ENCODE data around the gene ZNF221. TPM values are rescaled to one million over a fixed set of nuclear protein-coding genes. Genes with fewer than 3 reads are reported as not detected.

Gene ZNF221
- total and polyA plus RNA-seq, 2 experiments from 2014 or later = 1.5 to 9.2 TPM

DNA sequence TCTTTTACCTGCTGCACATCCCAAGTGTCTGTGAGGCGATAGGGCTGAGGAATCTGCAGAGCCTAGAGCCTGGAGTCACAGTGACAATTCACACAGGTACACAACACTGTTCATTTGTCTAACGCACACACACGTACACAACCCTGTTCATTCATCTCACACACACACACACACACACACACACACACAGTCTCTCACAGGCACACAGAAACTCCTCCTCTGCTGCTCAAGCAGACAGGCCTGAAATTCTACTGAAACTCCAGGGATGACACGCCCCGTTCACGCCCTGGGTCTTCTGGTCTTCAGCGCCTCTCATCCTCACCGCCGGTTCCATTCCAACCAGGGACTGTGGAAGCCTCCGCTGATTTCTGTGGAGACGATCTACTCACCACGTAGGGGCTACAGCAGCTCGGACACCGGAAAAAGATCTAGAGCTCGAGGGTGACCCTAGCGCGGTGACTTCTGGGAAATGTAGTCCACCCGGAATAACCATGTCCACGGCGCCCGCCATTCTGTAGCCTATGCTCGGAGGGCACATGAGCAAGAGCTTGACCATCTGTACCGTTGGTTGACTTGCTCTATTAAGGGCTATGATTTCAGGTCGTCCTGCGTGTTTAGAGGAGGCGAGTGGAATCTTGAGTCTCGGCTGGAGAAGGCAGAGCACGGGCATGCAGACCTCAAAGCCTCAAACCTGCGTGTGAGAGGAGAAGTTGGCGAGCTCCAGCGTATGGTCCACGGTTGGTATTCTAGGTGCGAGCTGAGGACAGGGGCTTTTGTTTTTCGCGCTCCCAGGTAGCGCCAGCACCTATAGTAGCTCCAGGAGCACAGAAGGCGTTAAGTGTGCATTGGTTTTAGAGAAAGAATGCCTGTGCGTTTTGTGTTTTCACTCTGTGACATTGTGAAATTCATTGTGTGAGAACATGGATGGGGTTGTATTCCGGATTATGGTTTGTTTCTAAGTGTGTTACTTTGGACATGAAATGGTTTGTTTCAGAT lies 49.3 kb upstream of the ZNF221 start (continued):
- TF ChIP-seq, protein P1, sequence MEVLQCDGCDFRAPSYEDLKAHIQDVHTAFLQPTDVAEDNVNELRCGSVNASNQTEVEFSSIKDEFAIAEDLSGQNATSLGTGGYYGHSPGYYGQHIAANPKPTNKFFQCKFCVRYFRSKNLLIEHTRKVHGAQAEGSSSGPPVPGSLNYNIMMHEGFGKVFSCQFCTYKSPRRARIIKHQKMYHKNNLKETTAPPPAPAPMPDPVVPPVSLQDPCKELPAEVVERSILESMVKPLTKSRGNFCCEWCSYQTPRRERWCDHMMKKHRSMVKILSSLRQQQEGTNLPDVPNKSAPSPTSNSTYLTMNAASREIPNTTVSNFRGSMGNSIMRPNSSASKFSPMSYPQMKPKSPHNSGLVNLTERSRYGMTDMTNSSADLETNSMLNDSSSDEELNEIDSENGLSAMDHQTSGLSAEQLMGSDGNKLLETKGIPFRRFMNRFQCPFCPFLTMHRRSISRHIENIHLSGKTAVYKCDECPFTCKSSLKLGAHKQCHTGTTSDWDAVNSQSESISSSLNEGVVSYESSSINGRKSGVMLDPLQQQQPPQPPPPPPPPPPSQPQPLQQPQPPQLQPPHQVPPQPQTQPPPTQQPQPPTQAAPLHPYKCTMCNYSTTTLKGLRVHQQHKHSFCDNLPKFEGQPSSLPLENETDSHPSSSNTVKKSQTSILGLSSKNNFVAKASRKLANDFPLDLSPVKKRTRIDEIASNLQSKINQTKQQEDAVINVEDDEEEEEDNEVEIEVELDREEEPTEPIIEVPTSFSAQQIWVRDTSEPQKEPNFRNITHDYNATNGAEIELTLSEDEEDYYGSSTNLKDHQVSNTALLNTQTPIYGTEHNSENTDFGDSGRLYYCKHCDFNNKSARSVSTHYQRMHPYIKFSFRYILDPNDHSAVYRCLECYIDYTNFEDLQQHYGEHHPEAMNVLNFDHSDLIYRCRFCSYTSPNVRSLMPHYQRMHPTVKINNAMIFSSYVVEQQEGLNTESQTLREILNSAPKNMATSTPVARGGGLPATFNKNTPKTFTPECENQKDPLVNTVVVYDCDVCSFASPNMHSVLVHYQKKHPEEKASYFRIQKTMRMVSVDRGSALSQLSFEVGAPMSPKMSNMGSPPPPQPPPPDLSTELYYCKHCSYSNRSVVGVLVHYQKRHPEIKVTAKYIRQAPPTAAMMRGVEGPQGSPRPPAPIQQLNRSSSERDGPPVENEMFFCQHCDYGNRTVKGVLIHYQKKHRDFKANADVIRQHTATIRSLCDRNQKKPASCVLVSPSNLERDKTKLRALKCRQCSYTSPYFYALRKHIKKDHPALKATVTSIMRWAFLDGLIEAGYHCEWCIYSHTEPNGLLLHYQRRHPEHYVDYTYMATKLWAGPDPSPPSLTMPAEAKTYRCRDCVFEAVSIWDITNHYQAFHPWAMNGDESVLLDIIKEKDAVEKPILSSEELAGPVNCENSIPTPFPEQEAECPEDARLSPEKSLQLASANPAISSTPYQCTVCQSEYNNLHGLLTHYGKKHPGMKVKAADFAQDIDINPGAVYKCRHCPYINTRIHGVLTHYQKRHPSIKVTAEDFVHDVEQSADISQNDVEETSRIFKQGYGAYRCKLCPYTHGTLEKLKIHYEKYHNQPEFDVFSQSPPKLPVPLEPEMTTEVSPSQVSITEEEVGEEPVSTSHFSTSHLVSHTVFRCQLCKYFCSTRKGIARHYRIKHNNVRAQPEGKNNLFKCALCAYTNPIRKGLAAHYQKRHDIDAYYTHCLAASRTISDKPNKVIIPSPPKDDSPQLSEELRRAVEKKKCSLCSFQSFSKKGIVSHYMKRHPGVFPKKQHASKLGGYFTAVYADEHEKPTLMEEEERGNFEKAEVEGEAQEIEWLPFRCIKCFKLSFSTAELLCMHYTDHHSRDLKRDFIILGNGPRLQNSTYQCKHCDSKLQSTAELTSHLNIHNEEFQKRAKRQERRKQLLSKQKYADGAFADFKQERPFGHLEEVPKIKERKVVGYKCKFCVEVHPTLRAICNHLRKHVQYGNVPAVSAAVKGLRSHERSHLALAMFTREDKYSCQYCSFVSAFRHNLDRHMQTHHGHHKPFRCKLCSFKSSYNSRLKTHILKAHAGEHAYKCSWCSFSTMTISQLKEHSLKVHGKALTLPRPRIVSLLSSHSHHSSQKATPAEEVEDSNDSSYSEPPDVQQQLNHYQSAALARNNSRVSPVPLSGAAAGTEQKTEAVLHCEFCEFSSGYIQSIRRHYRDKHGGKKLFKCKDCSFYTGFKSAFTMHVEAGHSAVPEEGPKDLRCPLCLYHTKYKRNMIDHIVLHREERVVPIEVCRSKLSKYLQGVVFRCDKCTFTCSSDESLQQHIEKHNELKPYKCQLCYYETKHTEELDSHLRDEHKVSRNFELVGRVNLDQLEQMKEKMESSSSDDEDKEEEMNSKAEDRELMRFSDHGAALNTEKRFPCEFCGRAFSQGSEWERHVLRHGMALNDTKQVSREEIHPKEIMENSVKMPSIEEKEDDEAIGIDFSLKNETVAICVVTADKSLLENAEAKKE (CRISPR knock-in tag; IDR thresholded peaks at IDR 0.05) = no peak
- no peak for TF ChIP-seq ZNF114 (CRISPR knock-in tag; IDR thresholded peaks at IDR 0.05)

DNA sequence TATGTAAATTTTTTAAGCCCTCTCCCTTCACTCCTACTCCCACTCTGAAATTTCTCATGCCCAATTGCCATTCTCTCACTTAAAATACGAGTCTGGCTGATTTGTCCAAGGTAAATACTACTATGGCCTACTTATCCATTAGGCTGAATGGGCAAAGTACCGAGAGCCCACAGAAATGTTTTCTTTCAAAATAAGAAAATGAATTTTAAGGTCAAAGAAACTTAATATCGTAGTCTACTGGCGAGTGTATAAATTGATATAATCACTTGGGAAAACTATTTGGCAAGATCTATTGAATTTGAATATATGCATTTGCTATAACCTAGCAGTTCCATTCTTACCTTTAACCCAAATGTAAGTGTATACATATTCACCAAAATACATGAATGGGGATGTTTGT lies 48.6 kb upstream of the ZNF221 start:
- Histone ChIP-seq H3K36me3 (ENCODE audit: insufficient read depth) (peaks cover 18% of the 10 kb centered on the region; the same call in 1 of the 2 replicates), H3K27me3 (ENCODE audit: insufficient read depth) (no peaks in the 10 kb centered on the region), H3F3A (replicated peaks; ENCODE audit: low read depth) (no peaks in the 10 kb centered on the region), H3K4me1 (ENCODE audit: insufficient read depth) (peaks cover 2% of the 10 kb centered on the region; the same call in 1 of the 2 replicates), H3K79me2 (replicated peaks; ENCODE audit: insufficient read depth) (no peaks in the 10 kb centered on the region), H2AFZ (peak overlapping the region; percentile 99), H3K9me2 (ENCODE audit: insufficient read depth) (peaks cover 17% of the 10 kb centered on the region), H3K4me2 (peak overlapping the region; percentile 86), H3K27ac (ENCODE audit: low read depth) (no peak overlapping the region), H3K4me3 (peak overlapping the region; percentile 65), H4K20me1 (replicated peaks; ENCODE audit: insufficient read depth) (no peaks in the 10 kb centered on the region)
- DNase-seq (ENCODE audit: low spot score) (no peak), ATAC-seq (no peak)
- peaks cover 7% of the 10 kb centered on the region for H3K27me3 Mint-ChIP-seq (ENCODE audit: insufficient read depth, low read depth, poor library complexity)
- H3K27ac Mint-ChIP-seq = no peak overlapping the region
- peaks cover 60% of the 10 kb centered on the region for H3K9me3 Mint-ChIP-seq
- H3K4me3 Mint-ChIP-seq = peak overlapping the region; percentile 98
- H3K36me3 Mint-ChIP-seq (ENCODE audit: low read depth) = peaks cover 64% of the 10 kb centered on the region
- H3K4me1 Mint-ChIP-seq = peaks cover 8% of the 10 kb centered on the region
- no peak for TF ChIP-seq JUNB (IDR thresholded peaks at IDR 0.05; ENCODE audit: unreplicated experiment)
- TF ChIP-seq ZNF331 (CRISPR knock-in tag; IDR thresholded peaks at IDR 0.05; ENCODE audit: low read depth) = no peak
- TF ChIP-seq, protein P2, sequence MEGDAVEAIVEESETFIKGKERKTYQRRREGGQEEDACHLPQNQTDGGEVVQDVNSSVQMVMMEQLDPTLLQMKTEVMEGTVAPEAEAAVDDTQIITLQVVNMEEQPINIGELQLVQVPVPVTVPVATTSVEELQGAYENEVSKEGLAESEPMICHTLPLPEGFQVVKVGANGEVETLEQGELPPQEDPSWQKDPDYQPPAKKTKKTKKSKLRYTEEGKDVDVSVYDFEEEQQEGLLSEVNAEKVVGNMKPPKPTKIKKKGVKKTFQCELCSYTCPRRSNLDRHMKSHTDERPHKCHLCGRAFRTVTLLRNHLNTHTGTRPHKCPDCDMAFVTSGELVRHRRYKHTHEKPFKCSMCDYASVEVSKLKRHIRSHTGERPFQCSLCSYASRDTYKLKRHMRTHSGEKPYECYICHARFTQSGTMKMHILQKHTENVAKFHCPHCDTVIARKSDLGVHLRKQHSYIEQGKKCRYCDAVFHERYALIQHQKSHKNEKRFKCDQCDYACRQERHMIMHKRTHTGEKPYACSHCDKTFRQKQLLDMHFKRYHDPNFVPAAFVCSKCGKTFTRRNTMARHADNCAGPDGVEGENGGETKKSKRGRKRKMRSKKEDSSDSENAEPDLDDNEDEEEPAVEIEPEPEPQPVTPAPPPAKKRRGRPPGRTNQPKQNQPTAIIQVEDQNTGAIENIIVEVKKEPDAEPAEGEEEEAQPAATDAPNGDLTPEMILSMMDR (conservative IDR thresholded peaks at IDR 0.05; ENCODE audit: low read depth in 2 of 2) = no peak
- TF ChIP-seq, protein P3, sequence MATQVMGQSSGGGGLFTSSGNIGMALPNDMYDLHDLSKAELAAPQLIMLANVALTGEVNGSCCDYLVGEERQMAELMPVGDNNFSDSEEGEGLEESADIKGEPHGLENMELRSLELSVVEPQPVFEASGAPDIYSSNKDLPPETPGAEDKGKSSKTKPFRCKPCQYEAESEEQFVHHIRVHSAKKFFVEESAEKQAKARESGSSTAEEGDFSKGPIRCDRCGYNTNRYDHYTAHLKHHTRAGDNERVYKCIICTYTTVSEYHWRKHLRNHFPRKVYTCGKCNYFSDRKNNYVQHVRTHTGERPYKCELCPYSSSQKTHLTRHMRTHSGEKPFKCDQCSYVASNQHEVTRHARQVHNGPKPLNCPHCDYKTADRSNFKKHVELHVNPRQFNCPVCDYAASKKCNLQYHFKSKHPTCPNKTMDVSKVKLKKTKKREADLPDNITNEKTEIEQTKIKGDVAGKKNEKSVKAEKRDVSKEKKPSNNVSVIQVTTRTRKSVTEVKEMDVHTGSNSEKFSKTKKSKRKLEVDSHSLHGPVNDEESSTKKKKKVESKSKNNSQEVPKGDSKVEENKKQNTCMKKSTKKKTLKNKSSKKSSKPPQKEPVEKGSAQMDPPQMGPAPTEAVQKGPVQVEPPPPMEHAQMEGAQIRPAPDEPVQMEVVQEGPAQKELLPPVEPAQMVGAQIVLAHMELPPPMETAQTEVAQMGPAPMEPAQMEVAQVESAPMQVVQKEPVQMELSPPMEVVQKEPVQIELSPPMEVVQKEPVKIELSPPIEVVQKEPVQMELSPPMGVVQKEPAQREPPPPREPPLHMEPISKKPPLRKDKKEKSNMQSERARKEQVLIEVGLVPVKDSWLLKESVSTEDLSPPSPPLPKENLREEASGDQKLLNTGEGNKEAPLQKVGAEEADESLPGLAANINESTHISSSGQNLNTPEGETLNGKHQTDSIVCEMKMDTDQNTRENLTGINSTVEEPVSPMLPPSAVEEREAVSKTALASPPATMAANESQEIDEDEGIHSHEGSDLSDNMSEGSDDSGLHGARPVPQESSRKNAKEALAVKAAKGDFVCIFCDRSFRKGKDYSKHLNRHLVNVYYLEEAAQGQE (IDR thresholded peaks at IDR 0.05; ENCODE audit: unreplicated experiment) = no peak
- TF ChIP-seq POLR2AphosphoS5 (IDR thresholded peaks at IDR 0.05; ENCODE audit: low read depth) = no peak
- TF ChIP-seq STAT1 (IDR thresholded peaks at IDR 0.05; ENCODE audit: unreplicated experiment) = no peak
- no peak for TF ChIP-seq ZNF114 (CRISPR knock-in tag; IDR thresholded peaks at IDR 0.05)
- no peak for TF ChIP-seq EZH2 (IDR thresholded peaks at IDR 0.05; ENCODE audit: low read depth, unreplicated experiment)
- TF ChIP-seq EZH2phosphoT487 (IDR thresholded peaks at IDR 0.05; ENCODE audit: unreplicated experiment) = no peak
- no peak for TF ChIP-seq NANOG (IDR thresholded peaks at IDR 0.05; ENCODE audit: borderline replicate concordance)

All from GM23338 (cell line).